GM18867 (cell line): ENCODE data around the gene ID3.
"Not testable (repeated sequence)": the region's sequence is repeated elsewhere in the genome, so short reads cannot be mapped to it uniquely, and the experiment has no call there.

Experiments
- ATAC-seq: cut with Tn5 transposase; IDR thresholded peaks from one replicate; pipeline ENCODE4 v1.9.1; 2021; ENCODE audit warnings: mild to moderate bottlenecking, moderate library complexity; ENCODE audit not compliant: unreplicated experiment

ID3 gene

GRCh38 chr1:23589585-23589986, 30.3 kb upstream of the ID3 start:
- no peak for ATAC-seq

DNA sequence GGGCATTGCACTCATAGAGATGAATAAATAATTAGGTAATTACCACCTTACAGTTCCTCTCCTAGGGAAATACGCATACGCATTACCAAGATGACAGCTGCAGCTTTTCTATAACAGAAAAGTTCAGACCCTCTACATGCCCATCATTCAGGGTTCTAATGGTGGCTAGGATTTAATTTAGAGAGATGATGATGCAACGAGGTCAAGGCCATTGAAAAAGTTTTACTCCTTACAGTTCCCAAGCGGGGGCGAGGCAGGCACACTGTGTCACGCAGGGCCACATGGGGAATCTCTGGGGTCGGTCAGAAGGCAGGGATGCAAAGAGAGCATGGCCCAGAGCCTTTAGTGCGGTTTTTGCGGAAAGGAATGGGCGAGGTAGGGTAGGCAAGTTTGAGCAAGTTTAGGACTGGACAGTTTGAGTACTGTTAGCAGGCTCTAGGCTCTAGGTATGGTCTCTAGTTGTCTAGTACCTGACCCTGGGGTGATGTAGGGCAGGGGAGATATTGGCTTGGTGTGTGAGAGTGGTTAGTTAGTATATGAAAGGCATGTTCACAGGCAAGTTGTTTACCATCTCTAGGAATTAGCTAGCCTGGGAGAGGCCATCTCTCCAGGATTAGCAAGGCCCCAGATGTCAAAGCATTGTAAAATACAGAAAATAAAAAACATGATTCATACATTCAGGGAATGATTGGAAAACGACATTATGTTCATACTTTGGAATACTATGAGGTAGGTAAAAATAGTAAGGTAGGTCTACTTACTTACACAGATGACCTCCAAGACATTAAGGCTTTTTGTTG, 29.6 kb upstream of the ID3 start:
- ATAC-seq: no peak

DNA sequence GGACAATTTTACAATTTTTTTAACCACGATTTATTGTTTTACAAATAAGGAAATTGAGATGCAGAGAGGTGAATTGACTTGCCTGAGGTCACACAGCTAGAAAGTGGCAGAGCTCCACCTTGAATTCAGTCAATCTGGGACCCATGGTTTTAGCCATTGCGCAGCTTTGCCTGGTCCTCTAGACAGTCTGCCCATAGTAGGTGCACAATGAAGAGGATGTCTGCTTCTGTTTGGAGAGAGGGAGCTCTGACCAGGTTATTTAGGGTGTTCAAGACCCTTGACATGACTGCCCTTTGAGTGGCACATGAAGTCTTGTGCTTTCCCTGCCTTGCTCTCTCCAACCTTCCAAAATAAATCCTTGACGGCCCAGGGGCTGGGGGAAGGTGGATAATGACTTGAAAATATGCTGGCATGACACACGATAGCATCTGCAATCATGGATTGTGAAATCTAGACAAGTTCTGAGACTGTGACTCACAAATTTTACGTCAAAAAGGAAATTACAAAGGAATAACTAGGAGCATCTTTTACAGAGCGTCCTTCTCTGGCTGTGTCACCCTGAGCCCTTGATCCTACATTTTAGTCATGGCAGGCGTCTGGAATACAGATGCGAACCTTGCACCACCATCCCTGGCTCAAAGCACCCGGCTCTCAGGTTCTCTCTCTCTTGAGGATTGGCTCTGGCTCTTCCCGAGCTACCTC, 26.2 kb upstream of the ID3 start:
- ATAC-seq: no peak

GRCh38 chr1:23583727-23584126, 24.4 kb upstream of the ID3 start:
- ATAC-seq: not testable (repeated sequence)

- no peak for ATAC-seq
Measured at GRCh38 chr1:23582820-23583219, 23.5 kb upstream of the ID3 start.

- ATAC-seq: no peak
Measured at GRCh38 chr1:23581219-23581618, 21.9 kb upstream of the ID3 start.

DNA sequence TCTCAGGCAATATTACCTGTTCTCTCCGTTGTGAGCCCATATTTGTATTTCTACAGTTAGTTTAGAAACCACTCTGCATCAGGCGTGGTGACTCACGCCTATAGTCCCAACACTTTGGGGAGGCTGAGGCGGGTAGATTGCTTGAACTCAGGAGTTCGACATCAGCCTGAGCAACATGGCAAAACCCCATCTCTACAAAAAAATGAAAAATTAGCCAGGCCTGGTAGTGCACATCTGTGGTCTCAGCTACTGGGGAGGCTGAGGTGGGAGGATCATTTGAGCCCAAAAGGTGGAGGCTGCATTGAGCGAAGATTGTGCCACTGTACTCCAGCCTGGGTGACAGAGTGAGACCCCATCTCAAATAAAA, 19.7 kb upstream of the ID3 start:
- ATAC-seq: no peak

DNA sequence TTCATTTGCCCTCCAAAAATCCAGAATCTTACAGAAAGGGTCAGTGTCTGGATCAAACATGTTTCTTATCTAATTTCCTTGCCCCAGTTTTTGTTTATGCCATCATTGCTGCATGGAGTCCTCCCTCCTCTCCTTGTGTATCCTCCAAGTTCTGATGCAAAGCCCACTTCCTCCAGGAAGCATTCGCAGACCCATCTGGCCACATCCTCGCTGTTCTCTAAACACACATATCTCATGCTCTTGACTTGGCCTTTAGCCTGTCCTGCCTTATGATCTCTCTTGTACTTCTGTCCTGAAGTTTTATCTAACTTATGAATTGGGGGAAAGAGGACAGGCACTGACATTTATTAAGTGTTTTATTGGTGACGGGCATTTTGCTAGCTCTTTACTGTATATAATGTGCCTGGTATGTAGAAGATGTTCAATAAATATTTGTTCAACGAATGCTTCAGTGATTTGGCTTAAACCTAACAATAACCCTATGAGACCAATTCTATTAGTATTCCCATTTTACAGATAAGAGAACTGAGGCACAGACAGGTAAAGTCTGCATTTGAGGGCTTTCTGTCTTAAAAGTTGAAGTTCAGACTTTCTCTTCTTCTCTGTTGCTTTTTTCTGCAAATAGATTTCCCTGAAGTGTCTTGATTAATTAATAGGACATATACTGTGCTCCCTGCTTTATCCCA, 19.2 kb upstream of the ID3 start:
- no peak for ATAC-seq

DNA sequence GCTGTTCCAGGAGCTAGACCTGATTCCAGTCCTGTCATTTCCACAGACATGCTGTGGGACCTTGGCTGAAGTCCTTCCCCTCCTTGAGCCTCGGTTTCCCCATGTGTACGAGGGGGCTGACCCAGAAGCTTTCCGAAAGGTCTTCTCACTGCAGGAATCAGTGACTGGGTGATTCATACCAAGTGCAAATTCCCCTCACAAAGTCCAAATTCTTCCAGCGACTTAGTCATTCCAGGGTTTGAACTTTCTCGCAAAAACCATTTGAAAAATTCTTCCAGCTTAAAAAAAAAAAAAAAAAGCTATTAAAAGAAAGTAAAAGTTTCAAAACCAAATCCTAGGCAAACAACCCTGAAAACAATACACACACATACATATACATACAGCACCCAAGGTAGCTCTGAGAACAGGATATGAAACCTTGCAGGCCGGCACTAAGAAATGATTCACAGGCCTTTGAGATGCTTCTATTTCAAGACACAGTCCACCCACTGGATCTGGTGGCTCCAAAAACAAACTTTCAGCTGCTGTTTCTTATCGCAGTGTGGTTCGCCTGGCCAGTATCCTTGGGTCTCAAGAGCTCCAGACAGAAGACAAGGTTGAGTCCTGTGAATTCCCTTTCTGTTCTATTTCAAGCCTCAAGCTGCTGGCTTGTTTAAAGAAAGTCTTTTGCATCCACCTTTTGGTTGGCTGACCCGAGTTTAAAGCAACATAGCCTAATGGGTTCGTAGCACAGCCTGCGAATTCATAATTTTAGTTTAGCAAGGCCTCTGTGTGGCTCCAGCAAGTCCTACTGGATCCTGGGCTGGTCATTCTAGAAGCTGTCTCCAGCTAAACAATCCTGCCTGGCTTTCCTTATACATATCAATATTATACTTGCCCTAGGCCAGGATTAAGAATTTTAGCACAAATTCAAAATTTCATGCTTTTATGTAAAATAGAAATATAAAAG, 18.0 kb upstream of the ID3 start:
- peak; percentile 85 for ATAC-seq

GRCh38 chr1:23576338-23577055, 17.2 kb upstream of the ID3 start:
- no peak for ATAC-seq

DNA sequence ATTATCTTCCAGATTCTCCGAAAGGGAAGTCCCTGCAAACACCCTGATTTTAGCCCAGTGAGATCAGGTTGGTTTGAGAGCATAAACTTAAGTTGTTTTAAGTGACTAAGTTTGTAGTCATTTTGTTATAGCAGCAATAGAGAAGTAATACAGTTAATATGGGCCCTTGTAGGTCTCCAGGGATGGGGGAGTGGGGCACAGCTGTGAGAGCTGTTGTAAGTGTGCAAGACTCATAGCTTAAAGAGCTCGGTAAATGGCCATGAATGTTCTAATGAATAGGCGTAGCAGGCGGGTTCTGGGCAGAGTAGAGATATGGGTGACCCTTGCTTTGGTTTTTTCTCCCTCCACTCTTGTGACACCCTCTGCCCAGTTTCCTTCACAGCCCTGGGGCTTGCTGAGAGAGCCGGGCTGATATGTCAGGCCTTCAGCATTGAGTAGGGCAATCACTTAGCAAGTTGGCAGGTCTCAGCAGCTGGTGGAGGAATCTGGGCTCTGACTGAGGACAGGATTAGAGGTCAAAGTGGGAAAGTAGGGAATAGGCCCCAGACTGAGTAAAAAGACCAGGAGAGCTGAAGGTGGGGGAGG, 16.0 kb upstream of the ID3 start:
- no peak for ATAC-seq

- no peak for ATAC-seq
Measured at GRCh38 chr1:23574265-23574754, 15.0 kb upstream of the ID3 start.

DNA sequence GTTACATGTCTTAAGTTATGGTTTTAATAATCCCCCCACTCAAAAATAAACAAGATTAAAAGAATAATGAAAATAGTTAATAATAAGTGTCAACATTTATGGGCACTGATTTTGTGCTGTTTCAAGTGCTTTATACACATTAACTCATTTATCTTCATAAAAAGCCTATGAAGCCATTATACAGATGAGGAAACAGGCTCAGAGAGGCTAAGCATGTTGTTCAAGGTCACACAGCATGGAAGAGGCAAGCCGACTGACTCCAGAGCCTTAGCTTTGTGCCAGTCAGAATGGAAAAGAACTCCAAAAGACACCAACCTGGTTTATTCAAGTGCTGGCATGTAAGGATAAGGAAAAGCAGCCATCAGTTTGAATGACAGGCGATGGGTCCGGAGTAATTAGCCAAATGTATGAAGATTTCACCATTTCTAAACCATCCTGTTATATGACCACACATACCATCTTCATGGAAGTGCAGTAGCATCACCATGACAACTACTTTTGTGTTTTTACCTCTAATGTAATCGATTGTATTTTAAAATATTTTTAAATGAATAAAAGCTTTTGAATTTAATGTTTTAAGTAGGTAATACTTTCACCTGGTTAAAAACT, 14.4 kb upstream of the ID3 start:
- ATAC-seq: no peak

DNA sequence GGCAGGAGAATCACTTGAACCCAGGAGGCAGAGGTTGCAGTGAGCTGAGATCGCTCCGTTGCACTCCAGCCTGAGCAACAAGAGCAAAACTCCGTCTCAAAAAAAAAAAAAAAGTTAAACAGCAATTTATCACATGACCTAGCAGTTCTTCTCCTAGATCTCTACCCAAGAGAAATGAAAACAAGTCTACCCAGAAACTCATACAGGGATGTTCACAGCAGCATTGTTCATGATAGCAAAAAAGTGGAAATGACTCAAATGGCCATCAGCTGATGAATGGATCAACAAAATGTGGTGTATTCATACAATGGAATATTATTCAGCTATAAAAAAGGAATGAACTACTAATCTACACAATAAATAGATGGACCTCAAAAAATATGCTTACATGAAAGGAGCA, 12.2 kb upstream of the ID3 start:
- no peak for ATAC-seq

- no peak for ATAC-seq
Measured at GRCh38 chr1:23570001-23570691, 10.8 kb upstream of the ID3 start.

DNA sequence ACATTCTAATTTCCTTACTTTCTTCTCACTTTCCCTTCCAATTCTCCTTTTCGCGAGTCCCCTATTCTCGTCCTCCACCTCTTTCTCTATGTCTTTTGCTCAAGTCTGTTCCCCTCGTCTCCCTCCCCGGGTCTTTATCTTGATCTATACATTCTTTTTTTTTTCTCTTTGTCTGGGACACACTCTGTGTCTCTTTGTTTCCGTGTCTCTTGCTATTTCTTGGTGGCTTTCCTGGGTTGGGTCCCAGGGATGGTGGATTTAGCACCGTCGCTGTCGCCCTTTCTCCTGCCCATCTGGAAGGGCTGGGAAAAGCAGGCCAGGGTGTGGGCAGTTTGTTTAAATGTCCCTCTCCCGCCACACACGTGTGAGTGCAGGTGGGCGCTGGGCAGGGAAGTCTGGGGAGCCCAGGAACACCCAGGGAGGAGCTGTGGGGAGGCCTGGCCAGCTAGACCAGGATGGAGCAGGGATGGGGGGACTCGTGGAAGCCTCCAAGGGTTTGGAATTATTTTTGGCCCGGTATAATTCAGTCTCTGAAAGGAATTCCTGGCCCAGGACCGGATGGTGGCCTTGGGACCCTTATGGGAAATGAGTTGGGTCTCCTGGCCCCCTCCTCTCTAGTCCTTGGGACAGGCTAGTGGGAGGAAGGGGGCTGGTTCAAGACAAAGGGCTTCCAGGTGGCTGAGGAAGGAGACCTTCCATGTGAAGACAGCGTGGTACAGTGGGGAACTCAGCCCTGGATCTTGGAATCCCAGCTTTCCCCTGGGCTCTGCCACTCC, 9.5 kb upstream of the ID3 start:
- no peak for ATAC-seq

DNA sequence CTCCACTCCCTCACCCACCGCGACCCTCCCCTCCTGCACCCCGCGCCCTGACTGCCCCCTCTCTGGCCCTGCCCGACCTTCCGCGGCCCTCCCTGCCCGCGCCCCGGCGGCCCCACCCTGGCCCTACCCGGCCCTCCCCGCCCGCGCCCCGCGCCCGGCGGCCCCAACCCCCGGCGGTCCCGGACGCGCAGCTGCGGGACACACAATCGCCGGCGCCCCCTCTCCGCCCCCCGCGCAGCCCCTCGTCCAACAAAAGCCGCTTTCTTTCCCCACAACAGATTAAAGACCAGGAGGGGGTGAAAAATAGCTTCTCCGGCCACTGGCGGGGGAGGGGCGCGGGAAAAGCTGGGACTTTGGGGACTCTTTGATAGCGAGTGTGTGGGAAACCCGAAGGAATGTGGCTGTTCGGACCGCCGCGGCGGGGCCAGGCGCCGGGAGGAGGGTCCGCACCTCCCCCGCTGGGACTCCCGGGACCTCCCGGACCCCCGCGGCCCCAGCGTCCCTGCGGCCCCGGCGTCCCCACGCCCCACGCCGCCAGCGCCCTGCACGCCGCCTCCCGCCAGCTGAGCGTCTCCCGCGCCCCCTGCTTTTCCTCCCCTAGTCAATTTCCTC, 8.8 kb upstream of the ID3 start:
- ATAC-seq: no peak

DNA sequence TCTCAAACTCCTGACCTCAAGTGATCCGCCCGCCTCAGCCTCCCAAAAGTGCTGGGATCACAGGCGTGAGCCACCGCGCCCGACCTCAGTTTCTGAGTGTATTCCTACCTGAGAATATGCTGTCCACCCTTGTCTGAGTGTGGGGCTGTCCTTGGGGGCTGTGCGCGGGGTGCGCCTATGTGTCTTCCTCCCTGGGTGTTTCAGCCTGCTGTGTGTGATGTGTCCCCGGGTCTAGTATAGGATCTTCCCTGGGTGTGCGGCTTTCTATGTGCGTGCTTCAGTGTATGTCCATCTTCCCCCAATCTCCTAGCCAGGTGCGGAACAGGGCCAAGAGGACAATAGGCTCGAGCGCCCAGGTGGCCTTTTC, 8.3 kb upstream of the ID3 start:
- ATAC-seq: no peak
